Activated T-helper 17 cell treated with anti-CD3 and anti-CD28 coated beads, Interleukin-2, amount 50 U/mL, for 72 hours (primary cell): ENCODE data around the gene BEST2. TPM values are rescaled to one million over a fixed set of nuclear protein-coding genes. Genes with fewer than 3 reads are reported as not detected.
"Not testable (repeated sequence)": the region's sequence is repeated elsewhere in the genome, so short reads cannot be mapped to it uniquely, and the experiment has no call there.

ENCODE experiments used
- ATAC-seq: fragments of 150-1000 bp; cut with Tn5 transposase; replicated peaks from 2 replicates; pipeline ENCODE4 v1.10.0; 2021; ENCODE audit warnings: mild to moderate bottlenecking, moderate library complexity
- H3K27ac Mint-ChIP-seq: one replicate; pipeline ENCODE4 v1.8.0; 2022; ENCODE audit warnings: mixed read lengths
- H3K27me3 Mint-ChIP-seq: one replicate; pipeline ENCODE4 v1.8.0; 2022; ENCODE audit warnings: mixed read lengths
- H3K36me3 Mint-ChIP-seq: one replicate; pipeline ENCODE4 v1.8.0; 2022; ENCODE audit warnings: low read depth, mild to moderate bottlenecking, mixed read lengths
- H3K4me1 Mint-ChIP-seq: one replicate; pipeline ENCODE4 v1.8.0; 2022; ENCODE audit warnings: mixed read lengths
- H3K4me3 Mint-ChIP-seq: one replicate; pipeline ENCODE4 v1.8.0; 2022; ENCODE audit warnings: mild to moderate bottlenecking, mixed read lengths
- H3K9me3 Mint-ChIP-seq: one replicate; pipeline ENCODE4 v1.8.0; 2022; ENCODE audit warnings: mixed read lengths
- total RNA-seq, 2 donors: library from RNA; stranded (reverse); gene quantifications; one replicate each; pipeline ENCODE4 v1.2.3, GENCODE V29; 2022

The BEST2 gene
- not detected for total RNA-seq

DNA sequence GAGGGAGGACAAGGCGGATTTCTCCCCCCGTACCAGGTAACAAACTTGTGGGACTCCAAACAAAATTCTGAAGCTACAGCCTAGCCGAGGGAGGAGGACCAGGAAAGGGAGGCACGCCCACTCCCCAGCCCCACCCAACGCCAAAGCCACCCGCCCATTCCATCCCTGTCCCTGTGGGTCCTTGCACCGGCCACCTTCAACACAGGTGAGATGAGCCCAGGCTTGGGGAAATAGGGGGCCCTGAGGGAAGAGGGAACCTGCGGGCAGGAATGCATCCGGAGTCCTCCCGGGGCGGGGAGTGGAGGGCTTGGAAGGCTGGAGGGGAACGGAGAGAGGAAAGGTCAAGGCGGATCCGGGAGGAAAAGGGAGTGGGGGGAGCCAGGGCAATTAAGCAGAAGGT, at the start of gene BEST2:
Gene BEST2 (plus strand): TSS at position 157 of the 400 bp plus-strand sequence. CDS start 802 bp downstream, outside the sequence.
- Mint-ChIP-seq H3K9me3 (peaks cover 4% of the 10 kb centered on the region), H3K4me1 (no peaks in the 10 kb centered on the region), H3K27me3 (peaks cover 11% of the 10 kb centered on the region), H3K4me3 (no peak within 1 kb of the TSS), H3K27ac (no peak within 1 kb of the TSS), H3K36me3 (peaks cover 18% of the 10 kb centered on the region)
- no peak for ATAC-seq

DNA sequence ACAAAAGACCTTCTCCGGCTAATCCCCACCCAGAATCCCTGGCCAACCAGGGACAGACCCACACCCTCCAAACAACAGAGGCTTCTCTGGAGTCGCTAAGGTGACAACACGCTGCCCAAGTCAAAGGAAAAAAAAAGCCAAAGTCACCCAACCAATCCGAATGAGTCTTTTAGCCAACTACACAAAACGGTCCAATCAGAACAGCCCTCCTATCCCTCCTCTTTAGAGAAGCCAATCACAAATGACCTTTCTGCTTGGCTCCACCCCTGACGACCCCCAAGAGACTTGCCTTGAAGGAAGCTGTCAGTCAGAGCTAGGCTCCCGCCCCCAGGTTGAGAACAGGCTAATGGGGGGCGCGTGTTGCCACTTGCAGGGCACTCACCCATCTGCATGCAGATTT, 48.5 kb upstream of the BEST2 start:
- Mint-ChIP-seq H3K4me1 (peaks cover 3% of the 10 kb centered on the region), H3K27me3 (no peaks in the 10 kb centered on the region), H3K9me3 (no peaks in the 10 kb centered on the region), H3K4me3 (no peak overlapping the region), H3K36me3 (peaks cover 81% of the 10 kb centered on the region), H3K27ac (no peak overlapping the region)
- no peak for ATAC-seq

DNA sequence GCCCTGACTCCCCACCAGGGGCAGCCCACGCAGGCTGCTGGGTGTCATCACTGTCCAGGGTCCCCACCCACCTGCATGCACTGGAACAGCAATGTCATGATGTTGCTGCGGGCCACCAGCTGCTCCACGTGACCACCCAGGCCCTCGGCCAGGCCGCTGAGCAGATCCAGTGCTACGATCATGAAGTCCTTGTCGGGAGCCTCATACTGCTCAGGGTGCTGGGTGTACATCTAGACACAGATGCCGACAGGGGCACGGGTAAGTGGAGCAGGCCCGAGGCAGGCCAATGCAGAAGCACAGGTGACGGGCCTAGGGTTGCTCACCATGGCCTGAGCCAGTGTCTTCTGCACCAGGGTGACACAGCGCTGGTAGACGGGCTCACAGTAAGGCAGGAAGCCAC, 46.4 kb upstream of the BEST2 start:
- Mint-ChIP-seq H3K4me1 (no peaks in the 10 kb centered on the region), H3K4me3 (no peak overlapping the region), H3K27me3 (no peaks in the 10 kb centered on the region), H3K27ac (no peak overlapping the region), H3K36me3 (peaks cover 91% of the 10 kb centered on the region), H3K9me3 (no peaks in the 10 kb centered on the region)
- ATAC-seq, result no peak

DNA sequence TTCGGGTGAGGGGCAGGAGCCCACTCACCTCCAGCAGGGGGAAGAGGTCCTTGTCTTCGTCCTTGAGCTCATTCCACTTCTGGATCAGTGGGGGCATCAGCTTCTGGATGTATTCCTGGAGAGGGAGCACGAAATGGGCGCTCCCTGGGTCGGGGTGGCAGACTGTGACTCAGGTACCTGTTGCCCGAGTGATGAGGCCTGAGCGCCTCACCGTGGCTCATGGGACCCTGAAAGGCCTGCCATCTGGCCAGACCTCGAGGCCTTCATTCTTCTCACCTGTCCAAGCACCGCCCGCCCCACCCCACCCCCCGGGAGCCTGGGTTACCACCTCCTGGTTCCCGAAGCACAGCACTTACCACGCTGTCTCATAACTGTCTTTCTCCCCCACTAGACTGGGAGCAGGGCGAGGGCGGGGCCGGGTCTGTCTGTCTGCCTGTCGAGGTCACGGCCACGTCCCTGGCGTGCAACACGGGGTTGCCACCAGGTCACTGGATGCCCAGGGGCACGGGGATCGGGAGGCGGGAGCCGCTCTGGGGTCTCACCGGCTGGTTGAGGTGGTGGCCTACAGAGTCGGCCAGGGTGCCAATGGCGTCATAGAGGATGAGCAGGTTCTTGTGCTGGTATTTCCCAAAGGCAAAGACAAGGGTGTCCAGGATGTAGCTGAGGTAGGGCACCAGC, 45.8 kb upstream of the BEST2 start:
- ATAC-seq, result no peak
- H3K4me1 Mint-ChIP-seq, result no peaks in the 10 kb centered on the region
- H3K36me3 Mint-ChIP-seq, result peaks cover 95% of the 10 kb centered on the region
- no peak overlapping the region for H3K27ac Mint-ChIP-seq
- H3K9me3 Mint-ChIP-seq, result no peaks in the 10 kb centered on the region
- H3K27me3 Mint-ChIP-seq, result no peaks in the 10 kb centered on the region
- H3K4me3 Mint-ChIP-seq, result no peak overlapping the region

DNA sequence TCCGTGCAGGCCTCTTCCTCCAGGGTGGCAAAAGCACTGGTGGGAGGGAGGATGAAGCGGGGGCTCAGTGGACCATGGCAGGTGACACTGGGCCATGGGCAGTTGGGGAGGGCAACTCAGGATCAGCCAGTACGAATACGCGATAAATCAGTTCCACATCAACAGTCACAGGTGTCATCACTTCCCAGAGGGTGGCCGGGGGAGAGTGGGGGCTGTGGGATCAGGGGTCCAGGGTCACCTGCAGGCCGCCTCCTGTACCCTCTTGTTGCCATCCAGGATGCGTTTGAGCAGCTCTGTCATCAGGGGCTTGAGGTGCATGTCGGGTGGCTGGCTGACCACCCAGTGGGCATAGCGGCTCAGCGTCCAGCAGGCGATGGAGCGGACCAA, 45.3 kb upstream of the BEST2 start:
- no peak for ATAC-seq
- Mint-ChIP-seq H3K27ac (no peak overlapping the region), H3K4me1 (no peaks in the 10 kb centered on the region), H3K27me3 (no peaks in the 10 kb centered on the region), H3K4me3 (no peak overlapping the region), H3K9me3 (no peaks in the 10 kb centered on the region), H3K36me3 (peaks cover 95% of the 10 kb centered on the region)

DNA sequence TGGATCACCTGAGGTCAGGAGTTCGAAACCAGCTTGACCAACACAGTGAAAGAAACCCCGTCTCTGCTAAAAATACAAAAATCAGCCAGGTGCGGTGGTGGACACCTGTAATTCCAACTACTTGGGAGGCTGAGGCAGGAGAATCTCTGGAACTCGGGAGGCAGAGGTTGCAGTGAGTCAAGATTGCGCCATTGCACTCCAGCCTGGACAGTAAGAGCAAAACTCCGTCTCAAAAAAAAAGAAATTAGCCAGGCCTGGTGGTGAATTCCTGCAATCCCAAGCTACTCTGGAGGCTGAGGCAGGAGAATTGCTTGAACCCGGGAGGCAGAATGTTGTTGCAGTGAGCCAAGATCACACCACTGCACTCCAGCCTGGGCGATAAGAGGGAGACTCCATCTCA, 43.0 kb upstream of the BEST2 start:
- Mint-ChIP-seq H3K36me3 (peaks cover 96% of the 10 kb centered on the region), H3K9me3 (no peaks in the 10 kb centered on the region), H3K4me3 (no peak overlapping the region), H3K27me3 (no peaks in the 10 kb centered on the region), H3K27ac (no peak overlapping the region), H3K4me1 (no peaks in the 10 kb centered on the region)
- no peak for ATAC-seq

DNA sequence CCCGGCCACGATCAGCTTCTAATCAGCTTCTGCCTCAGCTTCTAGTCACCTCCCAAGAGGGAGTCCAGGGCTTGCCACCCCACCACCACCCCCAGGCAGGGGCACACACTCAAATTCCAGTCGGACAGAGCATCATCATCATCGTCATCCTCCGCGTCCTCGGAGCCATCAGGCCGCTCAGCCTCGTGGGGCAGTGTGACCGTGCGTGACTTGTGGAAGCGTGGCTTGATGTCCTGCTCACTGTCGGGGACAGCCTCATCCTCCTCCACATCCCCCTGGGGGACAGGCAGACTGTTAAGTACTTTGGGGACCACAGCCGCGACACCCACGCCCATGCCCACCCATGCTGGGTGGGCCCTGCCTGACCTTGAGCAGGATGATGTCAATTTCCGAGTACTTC, 40.4 kb upstream of the BEST2 start:
- H3K27me3 Mint-ChIP-seq, result no peaks in the 10 kb centered on the region
- H3K27ac Mint-ChIP-seq, result no peak overlapping the region
- no peak overlapping the region for H3K4me3 Mint-ChIP-seq
- H3K9me3 Mint-ChIP-seq, result no peaks in the 10 kb centered on the region
- H3K36me3 Mint-ChIP-seq, result peaks cover 93% of the 10 kb centered on the region
- H3K4me1 Mint-ChIP-seq, result no peaks in the 10 kb centered on the region
- no peak for ATAC-seq

DNA sequence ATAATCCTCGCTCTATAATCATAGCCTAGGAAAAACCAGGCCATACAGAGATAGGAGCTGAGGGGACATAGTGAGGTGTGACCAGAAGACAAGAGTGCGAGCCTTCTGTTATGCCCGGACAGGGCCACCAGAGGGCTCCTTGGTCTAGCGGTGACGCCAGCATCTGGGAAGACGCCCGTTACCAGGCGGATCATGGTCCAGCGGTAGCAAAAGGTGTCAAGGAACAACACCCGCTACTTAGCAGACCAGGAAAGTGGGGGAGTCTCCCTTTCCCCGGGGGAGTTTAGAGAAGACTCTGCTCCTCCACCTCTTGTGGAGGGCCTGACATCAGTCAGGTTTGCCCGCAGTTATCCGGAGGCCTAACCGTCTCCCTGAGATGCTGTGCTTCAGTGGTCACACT, 39.5 kb upstream of the BEST2 start:
- peaks cover 93% of the 10 kb centered on the region for H3K36me3 Mint-ChIP-seq
- H3K4me3 Mint-ChIP-seq, H3K4me1 Mint-ChIP-seq, ATAC-seq, H3K27ac Mint-ChIP-seq, H3K9me3 Mint-ChIP-seq, H3K27me3 Mint-ChIP-seq: not testable (repeated sequence)

DNA sequence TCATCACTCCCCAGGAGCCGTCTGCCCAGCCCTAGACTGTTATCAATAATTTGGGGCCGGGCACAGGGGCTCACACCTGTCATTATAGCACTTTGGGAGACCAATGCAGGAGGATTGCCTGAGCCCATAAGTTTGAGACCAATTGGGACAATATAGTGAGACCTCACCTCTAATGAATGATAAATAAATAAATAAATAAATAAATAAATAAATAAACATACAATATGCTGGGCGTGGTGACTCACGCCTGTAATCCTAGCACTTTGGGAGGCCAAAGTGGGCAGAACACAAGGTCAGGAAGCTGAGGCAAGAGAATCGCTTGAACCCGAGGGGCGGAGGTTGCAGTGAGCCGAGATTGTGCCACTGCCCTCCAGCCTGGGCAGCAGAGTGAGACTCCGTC, 38.3 kb upstream of the BEST2 start:
- peaks cover 93% of the 10 kb centered on the region for H3K36me3 Mint-ChIP-seq
- H3K4me1 Mint-ChIP-seq, H3K9me3 Mint-ChIP-seq, ATAC-seq, H3K27me3 Mint-ChIP-seq, H3K4me3 Mint-ChIP-seq, H3K27ac Mint-ChIP-seq: not testable (repeated sequence)

DNA sequence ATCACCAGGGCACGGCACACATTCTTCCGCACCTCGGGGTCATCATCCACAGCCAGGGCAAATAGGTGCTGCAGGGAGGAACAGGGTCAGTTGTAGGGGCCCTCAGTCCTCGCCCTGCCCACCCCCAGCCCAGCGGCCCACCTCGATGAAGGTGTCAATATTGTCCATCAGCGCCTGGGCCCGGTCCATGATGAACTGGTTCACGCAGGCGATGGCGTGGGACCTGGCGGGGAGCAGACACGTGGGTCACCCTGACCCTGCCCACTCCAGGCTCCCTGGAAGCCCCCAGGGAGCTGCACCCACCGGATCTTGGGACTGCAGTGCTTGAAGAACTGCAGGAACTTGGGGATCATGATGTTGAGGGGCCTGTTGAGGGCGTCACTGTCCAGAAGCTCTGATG, 36.5 kb upstream of the BEST2 start:
- H3K4me1 Mint-ChIP-seq, result peaks cover 4% of the 10 kb centered on the region
- peaks cover 90% of the 10 kb centered on the region for H3K36me3 Mint-ChIP-seq
- no peaks in the 10 kb centered on the region for H3K27me3 Mint-ChIP-seq
- no peak overlapping the region for H3K27ac Mint-ChIP-seq
- no peak for ATAC-seq
- no peaks in the 10 kb centered on the region for H3K9me3 Mint-ChIP-seq
- no peak overlapping the region for H3K4me3 Mint-ChIP-seq

DNA sequence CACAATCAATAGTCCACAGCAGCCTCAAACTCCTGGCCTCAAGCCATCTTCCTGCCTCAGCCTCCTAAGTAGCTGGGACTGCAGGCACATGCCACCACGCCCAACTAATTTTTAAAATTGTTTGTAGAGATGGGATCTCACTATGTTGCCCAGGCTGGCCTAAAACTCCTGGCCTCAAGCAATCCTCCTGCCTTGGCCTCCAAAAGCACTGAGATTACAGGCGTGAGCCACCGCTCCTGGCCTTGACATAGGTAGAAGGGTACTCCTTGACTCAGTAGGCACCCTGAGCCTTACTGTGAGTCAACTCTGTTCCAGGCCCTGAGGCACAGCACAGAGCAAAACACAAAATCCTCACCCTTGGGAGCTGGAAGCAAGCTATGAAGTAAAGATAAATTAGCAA, 35.7 kb upstream of the BEST2 start:
- no peak overlapping the region for H3K4me3 Mint-ChIP-seq
- H3K4me1 Mint-ChIP-seq, result peaks cover 9% of the 10 kb centered on the region
- no peak overlapping the region for H3K27ac Mint-ChIP-seq
- H3K9me3 Mint-ChIP-seq, result no peaks in the 10 kb centered on the region
- no peaks in the 10 kb centered on the region for H3K27me3 Mint-ChIP-seq
- H3K36me3 Mint-ChIP-seq, result peaks cover 90% of the 10 kb centered on the region
- no peak for ATAC-seq

DNA sequence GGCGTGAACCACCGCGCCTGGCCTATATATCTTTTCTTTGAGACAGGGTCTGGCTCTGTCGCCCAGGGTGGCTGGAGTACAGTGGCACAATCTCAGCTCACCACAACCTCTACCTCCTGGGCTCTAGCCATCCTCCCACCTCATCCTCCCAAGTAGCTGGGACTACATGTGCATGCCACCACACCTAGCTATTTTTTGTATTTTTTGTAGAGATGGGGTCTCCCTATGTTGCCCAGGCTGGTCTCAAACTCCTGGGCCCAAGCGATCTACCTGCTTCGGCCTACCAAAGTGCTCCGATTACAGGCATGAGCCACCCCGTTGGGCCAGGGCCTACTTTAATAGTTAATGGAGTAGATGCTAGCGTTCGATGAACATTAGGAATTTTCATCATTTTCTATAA, 31.3 kb upstream of the BEST2 start:
- H3K27ac Mint-ChIP-seq, result peak overlapping the region; percentile 98
- H3K9me3 Mint-ChIP-seq, result no peaks in the 10 kb centered on the region
- H3K4me1 Mint-ChIP-seq, result peaks cover 22% of the 10 kb centered on the region
- H3K27me3 Mint-ChIP-seq, result no peaks in the 10 kb centered on the region
- H3K36me3 Mint-ChIP-seq, result peaks cover 77% of the 10 kb centered on the region
- ATAC-seq, result no peak
- peak overlapping the region; percentile 97 for H3K4me3 Mint-ChIP-seq

DNA sequence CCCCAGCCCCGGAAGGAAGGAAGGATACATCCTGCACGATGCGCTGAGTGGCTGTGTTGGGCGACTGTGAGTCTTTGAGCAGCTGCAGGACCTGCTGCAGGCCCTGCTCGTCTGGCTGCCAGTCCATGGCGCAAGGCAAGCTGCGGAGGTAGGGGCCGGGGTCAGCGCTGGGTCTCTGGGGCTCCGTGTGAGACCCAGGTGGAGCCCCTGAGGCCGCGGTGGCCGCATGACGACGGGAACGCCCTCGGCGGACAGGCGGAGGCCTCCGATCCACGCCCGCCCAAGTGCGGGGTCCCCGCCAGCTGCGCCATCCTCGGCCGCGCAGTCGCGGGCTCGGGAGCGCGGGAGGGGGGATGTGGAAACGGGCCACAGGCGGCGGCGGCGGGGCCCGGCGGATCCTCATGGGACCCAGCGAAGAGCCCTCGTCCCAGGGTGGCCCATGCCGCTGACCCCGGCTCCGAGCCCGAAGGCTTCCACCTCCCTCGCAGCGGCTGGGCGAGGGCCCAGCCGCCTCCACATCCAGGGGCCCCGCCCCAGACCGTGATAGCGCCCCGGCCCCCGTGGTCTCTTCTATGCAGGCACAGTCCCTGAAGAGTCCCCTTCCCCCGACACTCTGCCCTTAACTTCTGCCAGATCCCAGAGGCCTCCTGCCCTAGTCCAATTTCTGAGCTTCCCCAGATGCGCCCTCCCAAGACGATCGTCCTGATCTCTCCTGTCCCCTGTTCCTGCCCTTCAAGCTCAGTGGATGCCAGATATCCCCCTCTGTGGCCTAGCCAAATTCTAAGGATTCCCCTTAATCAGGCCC, 30.5 kb upstream of the BEST2 start:
- Mint-ChIP-seq H3K4me3 (peak overlapping the region; percentile 97), H3K36me3 (peaks cover 69% of the 10 kb centered on the region), H3K9me3 (no peaks in the 10 kb centered on the region), H3K27me3 (no peaks in the 10 kb centered on the region), H3K27ac (peak overlapping the region; percentile 98), H3K4me1 (peaks cover 22% of the 10 kb centered on the region)
- ATAC-seq, result no peak

DNA sequence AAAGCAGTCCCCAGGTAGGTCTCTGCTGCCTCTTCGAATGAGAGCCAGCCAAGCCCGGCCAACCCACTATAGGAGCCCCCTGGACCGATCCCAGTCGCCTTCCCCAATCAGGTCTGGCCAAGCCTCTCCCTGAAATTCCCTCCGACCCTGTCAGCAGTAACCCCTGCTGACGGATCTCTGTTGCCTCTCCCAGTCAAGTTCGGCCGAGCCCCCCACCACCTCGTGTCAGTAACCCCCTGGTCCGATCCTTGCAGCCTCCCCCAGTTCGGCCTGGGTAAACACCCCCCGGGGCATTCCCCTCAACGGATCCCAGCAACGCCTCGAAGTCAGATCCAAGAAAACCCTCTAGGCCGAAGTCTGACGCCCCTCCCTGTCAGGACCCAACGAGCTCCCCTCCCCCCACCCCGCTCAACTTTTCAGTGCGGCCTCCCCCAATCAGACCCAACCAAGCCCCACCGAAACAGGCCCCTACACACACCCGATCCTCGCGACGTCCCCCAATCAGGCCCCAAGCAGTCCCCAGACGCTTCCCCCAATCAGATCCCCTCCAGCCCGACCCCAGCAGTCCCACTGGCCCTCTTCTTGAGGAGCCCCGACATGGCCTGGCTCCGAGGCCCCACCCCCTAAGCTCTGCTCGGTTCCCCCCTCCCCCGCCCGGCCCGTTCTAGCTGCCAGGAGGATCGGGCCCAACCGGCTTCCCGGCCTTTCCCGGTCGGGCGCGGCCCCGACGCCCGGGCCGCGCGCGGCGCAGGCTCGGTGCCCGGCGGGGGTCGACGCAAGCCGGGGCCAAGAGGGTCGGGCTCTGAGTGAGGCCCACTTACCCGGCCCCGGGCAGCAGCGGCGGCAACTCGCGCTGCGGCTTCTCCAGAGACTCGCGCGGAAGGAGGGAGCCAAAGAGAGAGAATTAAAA, 29.7 kb upstream of the BEST2 start:
- peak overlapping the region; percentile 98 for H3K27ac Mint-ChIP-seq
- H3K9me3 Mint-ChIP-seq, result no peaks in the 10 kb centered on the region
- H3K27me3 Mint-ChIP-seq, result no peaks in the 10 kb centered on the region
- H3K4me1 Mint-ChIP-seq, result peaks cover 24% of the 10 kb centered on the region
- peaks cover 67% of the 10 kb centered on the region for H3K36me3 Mint-ChIP-seq
- peak overlapping the region; percentile 97 for H3K4me3 Mint-ChIP-seq
- ATAC-seq, result peak; percentile 61
